Smooth muscle cell (in vitro differentiated cells): ENCODE results near the gene GAREM1. TPM values are rescaled to one million over a fixed set of nuclear protein-coding genes. Genes with fewer than 3 reads are reported as not detected.

Source experiments
- DNase-seq: peaks from one replicate; lab custom pipeline; 2025; ENCODE audit not compliant: unreplicated experiment; lab: John Stamatoyannopoulos, UW
- H2AFZ ChIP-seq: fragments of 200-600 bp; sonication (generic); 2 replicates; pipeline ENCODE4 v1.6.0; 2016; ENCODE audit warnings: antibody characterized with exemption, low read depth, mild to moderate bottlenecking
- H3F3A ChIP-seq: fragments of 200-600 bp; sonication (generic); 2 replicates; pipeline ENCODE4 v1.6.0; 2017; ENCODE audit warnings: antibody characterized with exemption, low read depth
- H3K27ac ChIP-seq: fragments of 200-600 bp; sonication (generic); 2 replicates; pipeline ENCODE4 v1.5.1; 2016; ENCODE audit warnings: low read depth, mild to moderate bottlenecking
- H3K27me3 ChIP-seq: fragments of 200-600 bp; sonication (generic); 2 replicates; pipeline ENCODE4 v1.6.1; 2016; ENCODE audit warnings: low read depth, mild to moderate bottlenecking
- H3K36me3 ChIP-seq: fragments of 200-600 bp; sonication (generic); 2 replicates; pipeline ENCODE4 v1.5.1; 2016; ENCODE audit warnings: low read depth
- H3K4me1 ChIP-seq: fragments of 200-600 bp; sonication (generic); 2 replicates; pipeline ENCODE4 v1.5.1; 2016; ENCODE audit warnings: low read depth
- H3K4me2 ChIP-seq: fragments of 200-600 bp; sonication (generic); 2 replicates; pipeline ENCODE4 v1.6.0; 2016; ENCODE audit warnings: mild to moderate bottlenecking
- H3K4me3 ChIP-seq: fragments of 200-600 bp; sonication (generic); 2 replicates; pipeline ENCODE4 v1.5.1; 2016; ENCODE audit warnings: mild to moderate bottlenecking
- H3K79me2 ChIP-seq: fragments of 200-600 bp; sonication (generic); 2 replicates; pipeline ENCODE4 v1.6.0; 2016; ENCODE audit warnings: low read depth, mild to moderate bottlenecking
- H3K9ac ChIP-seq: fragments of 200-600 bp; sonication (generic); 2 replicates; pipeline ENCODE4 v1.6.0; 2016; ENCODE audit warnings: low read depth
- H3K9me3 ChIP-seq: fragments of 200-600 bp; sonication (generic); replicated peaks from 2 replicates; pipeline ENCODE4 v1.5.1; 2016; ENCODE audit warnings: low read depth
- H4K20me1 ChIP-seq: fragments of 200-600 bp; sonication (generic); 2 replicates; pipeline ENCODE4 v1.6.0; 2016; ENCODE audit warnings: low read depth
- WGBS: methylation state at CpG from one replicate; pipeline ENCODE4 v1.1.7; 2016; ENCODE audit warnings: low lambda C conversion rate; 5-methylcytosine and 5-hydroxymethylcytosine counted together
- polyA plus RNA-seq: library from polyadenylated mRNA; unstranded; fragments of >200 nt; fragmentation: Nextera tagmentation; extraction: Ambion mirVana; gene quantifications from 2 replicates; pipeline ENCODE4 v1.2.1, GENCODE V29; 2016
- total RNA-seq: library from RNA; depleted of rRNA; stranded (reverse); fragments of >200 nt; gene quantifications from 2 replicates; pipeline ENCODE4 v1.2.3, GENCODE V29; 2014
- TF ChIP-seq, protein P1 (sequence below): fragments of 200-600 bp; sonication (generic); IDR thresholded peaks from 2 replicates; pipeline ENCODE4 v1.5.1; 2017; ENCODE audit warnings: borderline replicate concordance, mild to moderate bottlenecking, antibody characterized with exemption; ENCODE audit not compliant: insufficient read depth, poor library complexity, severe bottlenecking

GAREM1 gene
- total and polyA plus RNA-seq, 2 experiments from 2014 or later = 0.33 to 13.4 TPM

DNA sequence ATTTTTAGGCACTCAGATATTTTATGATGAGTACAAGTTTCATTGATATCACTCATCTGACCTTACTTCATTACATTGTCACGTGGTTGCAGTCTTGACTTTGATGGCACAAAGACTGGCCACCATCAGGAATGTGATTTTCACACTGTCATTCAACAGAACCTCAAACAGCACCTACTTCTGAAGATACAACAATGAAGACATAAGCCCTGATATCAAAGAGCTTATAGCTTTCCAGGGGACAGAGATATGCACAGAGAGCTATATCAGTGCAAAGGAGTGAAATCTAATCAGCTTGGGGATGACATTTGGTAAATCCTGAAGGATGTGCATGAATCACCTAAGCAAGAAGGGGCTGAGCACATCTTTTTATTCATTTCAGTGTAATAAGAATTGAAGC, 208.6 kb downstream of the GAREM1 start:
- WGBS = 80% methylated on average over 1 of the region's 1 CpG
- Histone ChIP-seq H2AFZ (no peak overlapping the region), H3K79me2 (no peaks in the 10 kb centered on the region), H4K20me1 (no peaks in the 10 kb centered on the region), H3F3A (no peaks in the 10 kb centered on the region), H3K27me3 (peaks cover 6% of the 10 kb centered on the region), H3K4me1 (no peaks in the 10 kb centered on the region), H3K4me3 (no peak overlapping the region), H3K9me3 (no peaks in the 10 kb centered on the region), H3K27ac (no peak overlapping the region), H3K36me3 (no peaks in the 10 kb centered on the region), H3K9ac (no peak overlapping the region), H3K4me2 (no peak overlapping the region)
- no peak for DNase-seq
- TF ChIP-seq, protein P1, sequence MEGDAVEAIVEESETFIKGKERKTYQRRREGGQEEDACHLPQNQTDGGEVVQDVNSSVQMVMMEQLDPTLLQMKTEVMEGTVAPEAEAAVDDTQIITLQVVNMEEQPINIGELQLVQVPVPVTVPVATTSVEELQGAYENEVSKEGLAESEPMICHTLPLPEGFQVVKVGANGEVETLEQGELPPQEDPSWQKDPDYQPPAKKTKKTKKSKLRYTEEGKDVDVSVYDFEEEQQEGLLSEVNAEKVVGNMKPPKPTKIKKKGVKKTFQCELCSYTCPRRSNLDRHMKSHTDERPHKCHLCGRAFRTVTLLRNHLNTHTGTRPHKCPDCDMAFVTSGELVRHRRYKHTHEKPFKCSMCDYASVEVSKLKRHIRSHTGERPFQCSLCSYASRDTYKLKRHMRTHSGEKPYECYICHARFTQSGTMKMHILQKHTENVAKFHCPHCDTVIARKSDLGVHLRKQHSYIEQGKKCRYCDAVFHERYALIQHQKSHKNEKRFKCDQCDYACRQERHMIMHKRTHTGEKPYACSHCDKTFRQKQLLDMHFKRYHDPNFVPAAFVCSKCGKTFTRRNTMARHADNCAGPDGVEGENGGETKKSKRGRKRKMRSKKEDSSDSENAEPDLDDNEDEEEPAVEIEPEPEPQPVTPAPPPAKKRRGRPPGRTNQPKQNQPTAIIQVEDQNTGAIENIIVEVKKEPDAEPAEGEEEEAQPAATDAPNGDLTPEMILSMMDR = no peak

DNA sequence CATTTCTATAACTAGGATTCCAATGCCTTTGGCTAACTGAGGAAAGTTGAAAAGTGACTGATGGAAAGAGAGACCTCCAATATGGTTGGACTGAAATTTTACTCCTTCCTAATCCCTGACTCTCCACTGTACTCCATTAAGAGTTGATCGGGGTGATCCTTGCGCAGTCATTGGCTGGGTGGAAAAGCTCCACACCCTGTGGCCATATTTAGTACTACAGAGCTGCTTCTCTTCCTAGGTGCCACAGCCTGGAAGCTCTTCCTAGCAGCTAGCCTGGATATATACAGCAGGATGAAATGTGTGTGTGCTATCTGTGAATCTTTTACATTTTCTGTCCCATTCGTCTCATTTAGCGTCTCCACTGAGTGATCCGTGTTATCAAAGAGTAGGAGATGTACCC, 209.7 kb downstream of the GAREM1 start:
- H3K4me2 ChIP-seq = no peak overlapping the region
- H2AFZ ChIP-seq = no peak overlapping the region
- H4K20me1 ChIP-seq = no peaks in the 10 kb centered on the region
- no peak overlapping the region for H3K9ac ChIP-seq
- H3K79me2 ChIP-seq = no peaks in the 10 kb centered on the region
- H3K27ac ChIP-seq = no peak overlapping the region
- TF ChIP-seq, protein P1 = peak; percentile 4
- H3F3A ChIP-seq = no peaks in the 10 kb centered on the region
- no peaks in the 10 kb centered on the region for H3K36me3 ChIP-seq
- H3K4me3 ChIP-seq = no peak overlapping the region
- no peaks in the 10 kb centered on the region for H3K4me1 ChIP-seq
- 94% methylated on average over 5 of the region's 5 CpGs for WGBS
- peaks cover 6% of the 10 kb centered on the region for H3K27me3 ChIP-seq
- no peak for DNase-seq
- H3K9me3 ChIP-seq = no peaks in the 10 kb centered on the region

DNA sequence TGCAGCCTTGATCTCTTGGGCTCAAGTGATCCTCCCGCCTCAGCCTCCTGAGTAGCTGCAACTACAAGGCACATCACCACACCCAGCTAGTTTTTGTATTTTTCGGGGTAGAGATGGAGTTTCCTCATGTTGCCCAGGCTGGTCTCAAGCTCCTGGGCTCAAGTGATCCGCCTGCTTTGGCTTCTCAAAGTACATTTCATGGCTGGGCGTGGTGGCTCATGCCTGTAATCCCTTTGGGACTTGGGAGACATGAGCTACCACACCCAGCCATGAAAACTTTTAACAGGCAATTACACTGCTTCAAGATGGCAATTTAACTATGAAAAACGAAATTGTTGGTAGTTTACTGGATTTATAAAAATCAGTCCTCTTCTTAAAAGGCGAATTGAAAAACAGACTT, 211.1 kb downstream of the GAREM1 start:
- Histone ChIP-seq H3F3A (no peaks in the 10 kb centered on the region), H4K20me1 (no peaks in the 10 kb centered on the region), H3K9me3 (no peaks in the 10 kb centered on the region), H3K79me2 (no peaks in the 10 kb centered on the region), H2AFZ (no peak overlapping the region), H3K9ac (no peak overlapping the region), H3K27ac (no peak overlapping the region), H3K36me3 (no peaks in the 10 kb centered on the region), H3K4me2 (no peak overlapping the region), H3K4me3 (no peak overlapping the region), H3K27me3 (peaks cover 6% of the 10 kb centered on the region), H3K4me1 (no peaks in the 10 kb centered on the region)
- TF ChIP-seq, protein P1 = no peak
- DNase-seq = no peak
- WGBS = 86% methylated on average over 6 of the region's 6 CpGs

DNA sequence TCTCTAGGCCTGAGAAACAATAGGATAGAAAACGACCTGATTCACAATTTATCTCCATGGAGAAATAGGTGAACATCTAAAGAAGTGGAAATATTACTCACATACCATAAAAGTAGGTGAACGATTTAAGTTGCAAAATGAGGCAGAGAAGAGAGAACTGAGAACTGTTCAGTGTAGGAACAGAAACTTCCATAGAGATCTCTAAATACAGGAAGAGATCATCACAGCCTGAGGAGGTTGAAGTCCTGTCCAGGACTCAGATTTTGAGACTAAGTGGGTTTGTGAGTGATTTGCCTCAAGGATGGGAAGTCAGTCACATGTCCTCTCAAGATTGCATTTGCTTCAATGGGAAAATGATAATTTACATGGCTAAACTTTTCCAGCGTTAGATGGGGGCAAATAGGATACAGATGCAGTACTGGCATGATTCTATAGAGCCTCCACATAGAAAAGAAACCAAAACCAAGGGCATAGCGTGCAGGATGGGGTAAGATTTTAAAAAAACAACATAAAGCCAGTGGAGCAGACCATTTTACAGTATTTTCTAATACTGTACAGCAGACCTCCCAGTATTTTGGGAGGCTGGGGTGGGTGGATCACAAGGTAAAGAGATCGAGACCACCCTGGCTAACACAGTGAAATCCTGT, 212.0 kb downstream of the GAREM1 start:
- no peak for DNase-seq
- WGBS = 85% methylated on average over 5 of the region's 5 CpGs
- Histone ChIP-seq H3K4me1 (no peaks in the 10 kb centered on the region), H3K36me3 (no peaks in the 10 kb centered on the region), H4K20me1 (no peaks in the 10 kb centered on the region), H3K27me3 (peaks cover 6% of the 10 kb centered on the region), H3K9me3 (no peaks in the 10 kb centered on the region), H3K9ac (no peak overlapping the region), H3K79me2 (no peaks in the 10 kb centered on the region), H3F3A (no peaks in the 10 kb centered on the region), H3K4me2 (no peak overlapping the region), H3K27ac (no peak overlapping the region), H3K4me3 (no peak overlapping the region), H2AFZ (no peak overlapping the region)
- TF ChIP-seq, protein P1 = no peak
